Right kidney (tissue), 1 donor: ENCODE data around the gene VAMP3.

ENCODE experiments used
- DNase-seq: peaks from one replicate; pipeline ENCODE4 v3.0.0-alpha.2; 2016

The VAMP3 gene

GRCh38 chr1:7810395-7810794 lies 39.3 kb downstream of the VAMP3 start:
- DNase-seq = no peak

DNA sequence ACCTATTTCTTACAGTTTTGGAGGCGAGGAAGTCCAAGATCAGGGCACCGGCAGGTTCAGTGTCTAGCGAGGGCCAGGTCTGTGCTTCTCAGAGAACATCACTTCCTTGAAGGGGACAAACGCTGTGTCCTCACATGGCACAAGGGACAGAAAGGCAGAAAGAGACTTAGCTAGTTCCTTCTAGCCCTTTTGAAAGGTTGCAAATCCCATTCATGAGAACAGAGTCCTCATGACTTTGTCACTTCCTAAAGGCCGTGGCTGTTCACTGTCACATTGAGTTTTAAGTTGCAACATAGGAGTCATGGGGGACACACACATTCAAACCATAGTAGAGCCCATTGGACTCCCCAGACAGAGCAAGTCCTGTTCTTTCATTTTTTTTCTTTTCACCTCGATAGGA lies 40.4 kb downstream of the VAMP3 start:
- no peak for DNase-seq

DNA sequence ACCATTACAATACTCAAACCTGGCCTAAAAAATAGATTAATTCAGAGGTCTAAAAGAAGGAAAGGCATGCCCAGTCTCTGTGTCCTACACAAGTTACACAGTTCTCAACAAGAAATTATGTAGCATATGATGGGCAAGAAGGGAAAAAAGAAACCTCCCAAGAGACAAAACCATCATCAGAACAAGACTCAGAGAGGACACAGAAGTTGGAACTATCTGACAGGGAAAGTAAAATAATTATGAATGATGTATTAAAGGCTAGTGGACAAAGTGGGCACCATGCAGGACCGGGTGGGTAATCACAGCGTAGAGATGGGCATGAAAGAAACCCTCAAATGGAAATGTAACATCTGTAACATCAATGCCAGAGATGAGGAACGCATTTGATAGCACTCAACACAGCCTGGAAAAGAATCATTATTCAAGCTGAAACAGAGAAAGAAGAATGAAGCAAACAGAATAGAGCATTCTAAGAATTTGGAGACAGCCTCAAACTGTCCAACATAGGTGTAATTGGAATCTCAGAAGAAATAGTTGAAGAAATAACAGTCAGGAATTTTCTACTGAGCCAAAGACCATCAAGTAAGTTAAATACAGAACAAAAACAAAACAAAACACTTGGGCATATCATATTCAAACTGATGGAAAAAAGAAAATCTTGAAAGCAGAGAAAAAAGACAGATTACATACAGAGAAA lies 42.7 kb downstream of the VAMP3 start:
- no peak for DNase-seq

- no peak for DNase-seq
These were observed 50.2 kb downstream of the VAMP3 start for GRCh38 chr1:7821282-7821681.

DNA sequence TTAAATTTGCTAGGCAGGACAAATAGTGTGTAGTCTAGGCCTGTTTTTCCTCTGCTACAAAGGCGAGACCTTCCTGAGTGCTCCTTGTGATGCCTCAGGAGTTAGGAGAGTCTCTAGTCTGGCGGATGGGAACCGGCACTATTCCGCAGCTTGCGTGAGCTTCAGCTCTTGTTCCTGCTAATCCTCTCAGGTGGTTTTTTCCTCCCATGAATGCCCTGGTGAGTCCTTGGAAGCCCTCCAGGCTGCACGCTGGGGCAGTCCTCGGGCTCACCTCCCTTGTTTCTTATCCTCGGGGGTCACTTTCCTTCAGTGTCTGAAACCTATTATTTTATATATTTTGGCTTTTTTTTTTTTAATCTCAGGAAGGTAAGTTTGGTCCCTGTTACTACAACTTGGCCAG lies 53.6 kb downstream of the VAMP3 start:
- DNase-seq = no peak

DNA sequence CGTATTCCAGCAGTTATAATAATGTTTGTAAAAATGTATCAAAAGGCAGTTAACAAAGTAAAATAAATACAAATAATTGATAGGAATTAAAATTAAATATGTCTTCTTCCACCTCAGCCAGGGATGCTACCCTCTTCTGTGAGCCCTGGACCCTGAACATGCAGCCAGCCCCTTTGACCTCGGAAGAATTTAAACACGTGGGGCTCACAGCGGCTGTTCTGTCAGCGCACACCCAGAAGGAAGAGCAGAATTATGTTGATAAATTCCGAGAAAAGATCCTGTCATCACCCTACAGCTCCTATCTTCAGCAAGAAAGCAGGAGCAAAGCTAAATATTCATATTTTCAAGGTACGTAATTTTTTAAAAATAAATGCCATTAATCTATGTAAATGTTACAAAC lies 55.3 kb downstream of the VAMP3 start:
- no peak for DNase-seq

- DNase-seq = peak; percentile 30
These were observed 56.2 kb downstream of the VAMP3 start for GRCh38 chr1:7827126-7827955.
